ENCODE data around the gene ZNF165.

Gene ZNF165

DNA sequence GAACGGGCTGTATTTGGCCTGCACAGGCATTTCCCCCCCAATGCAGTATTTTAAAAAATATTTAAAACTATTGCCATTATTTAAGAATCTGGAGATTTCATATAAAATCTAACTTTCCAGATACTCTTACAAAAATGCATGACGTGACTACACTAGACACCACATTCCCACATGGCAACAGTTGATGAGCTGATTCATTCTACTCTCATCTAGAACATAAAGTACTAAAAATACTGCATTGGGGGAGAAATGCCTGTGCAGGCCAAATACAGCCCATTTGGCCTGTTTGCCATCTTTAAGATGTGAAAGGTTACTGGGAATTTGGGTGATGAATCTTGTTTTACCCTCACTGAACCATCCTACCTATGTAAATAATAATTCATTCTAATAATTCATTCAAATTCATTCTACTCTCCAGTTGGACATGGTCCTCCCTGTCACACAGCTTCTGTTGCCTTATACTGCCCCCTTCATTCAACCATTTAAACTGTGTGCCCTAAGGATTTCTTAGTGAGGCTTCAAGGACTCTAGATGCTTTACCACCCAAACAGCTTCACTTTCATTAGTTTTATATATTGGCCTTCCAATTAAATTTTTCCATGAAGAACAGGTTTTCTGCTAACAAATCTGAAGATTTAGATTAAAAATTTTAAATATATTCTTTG lies 37.1 kb downstream of the ZNF165 start:
- H3K9me3 ChIP-seq (ENCODE audit: control insufficient read depth, insufficient read depth, low read depth, low read length), result no peaks in the 10 kb centered on the region
- H3K27ac ChIP-seq (ENCODE audit: extremely low read depth, low read depth, low read length), result no peak overlapping the region
- POLR2A ChIA-PET, result no interaction called here
- TF ChIP-seq FEZF1 (tag by site-specific recombination; IDR thresholded peaks at IDR 0.05) (no peak), ZNF157 (tag by site-specific recombination; IDR thresholded peaks at IDR 0.05) (no peak), KLF8 (tag by site-specific recombination; IDR thresholded peaks at IDR 0.05) (no peak), ZSCAN30 (tag by site-specific recombination; IDR thresholded peaks at IDR 0.05) (no peak), ZNF423 (tag by site-specific recombination; IDR thresholded peaks at IDR 0.05) (no peak), BCL11B (tag by site-specific recombination; IDR thresholded peaks at IDR 0.05; ENCODE audit: low read depth) (no peak), ZNF76 (tag by site-specific recombination; IDR thresholded peaks at IDR 0.05; ENCODE audit: borderline replicate concordance, low read depth) (no peak), ZNF501 (tag by site-specific recombination; IDR thresholded peaks at IDR 0.05) (no peak), ZNF768 (tag by site-specific recombination; IDR thresholded peaks at IDR 0.05) (no peak), ZNF629 (tag by site-specific recombination; IDR thresholded peaks at IDR 0.05) (no peak), ZFP3 (tag by site-specific recombination; IDR thresholded peaks at IDR 0.05; ENCODE audit: low read depth) (no peak), ZNF23 (tag by site-specific recombination; IDR thresholded peaks at IDR 0.05; ENCODE audit: borderline replicate concordance) (no peak), ZNF596 (tag by site-specific recombination; IDR thresholded peaks at IDR 0.05) (no peak)
- TF ChIP-seq, protein P1, sequence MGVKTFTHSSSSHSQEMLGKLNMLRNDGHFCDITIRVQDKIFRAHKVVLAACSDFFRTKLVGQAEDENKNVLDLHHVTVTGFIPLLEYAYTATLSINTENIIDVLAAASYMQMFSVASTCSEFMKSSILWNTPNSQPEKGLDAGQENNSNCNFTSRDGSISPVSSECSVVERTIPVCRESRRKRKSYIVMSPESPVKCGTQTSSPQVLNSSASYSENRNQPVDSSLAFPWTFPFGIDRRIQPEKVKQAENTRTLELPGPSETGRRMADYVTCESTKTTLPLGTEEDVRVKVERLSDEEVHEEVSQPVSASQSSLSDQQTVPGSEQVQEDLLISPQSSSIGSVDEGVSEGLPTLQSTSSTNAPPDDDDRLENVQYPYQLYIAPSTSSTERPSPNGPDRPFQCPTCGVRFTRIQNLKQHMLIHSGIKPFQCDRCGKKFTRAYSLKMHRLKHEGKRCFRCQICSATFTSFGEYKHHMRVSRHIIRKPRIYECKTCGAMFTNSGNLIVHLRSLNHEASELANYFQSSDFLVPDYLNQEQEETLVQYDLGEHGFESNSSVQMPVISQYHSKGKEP (tag by site-specific recombination; IDR thresholded peaks at IDR 0.05), result no peak
- TF ChIP-seq, protein P2, sequence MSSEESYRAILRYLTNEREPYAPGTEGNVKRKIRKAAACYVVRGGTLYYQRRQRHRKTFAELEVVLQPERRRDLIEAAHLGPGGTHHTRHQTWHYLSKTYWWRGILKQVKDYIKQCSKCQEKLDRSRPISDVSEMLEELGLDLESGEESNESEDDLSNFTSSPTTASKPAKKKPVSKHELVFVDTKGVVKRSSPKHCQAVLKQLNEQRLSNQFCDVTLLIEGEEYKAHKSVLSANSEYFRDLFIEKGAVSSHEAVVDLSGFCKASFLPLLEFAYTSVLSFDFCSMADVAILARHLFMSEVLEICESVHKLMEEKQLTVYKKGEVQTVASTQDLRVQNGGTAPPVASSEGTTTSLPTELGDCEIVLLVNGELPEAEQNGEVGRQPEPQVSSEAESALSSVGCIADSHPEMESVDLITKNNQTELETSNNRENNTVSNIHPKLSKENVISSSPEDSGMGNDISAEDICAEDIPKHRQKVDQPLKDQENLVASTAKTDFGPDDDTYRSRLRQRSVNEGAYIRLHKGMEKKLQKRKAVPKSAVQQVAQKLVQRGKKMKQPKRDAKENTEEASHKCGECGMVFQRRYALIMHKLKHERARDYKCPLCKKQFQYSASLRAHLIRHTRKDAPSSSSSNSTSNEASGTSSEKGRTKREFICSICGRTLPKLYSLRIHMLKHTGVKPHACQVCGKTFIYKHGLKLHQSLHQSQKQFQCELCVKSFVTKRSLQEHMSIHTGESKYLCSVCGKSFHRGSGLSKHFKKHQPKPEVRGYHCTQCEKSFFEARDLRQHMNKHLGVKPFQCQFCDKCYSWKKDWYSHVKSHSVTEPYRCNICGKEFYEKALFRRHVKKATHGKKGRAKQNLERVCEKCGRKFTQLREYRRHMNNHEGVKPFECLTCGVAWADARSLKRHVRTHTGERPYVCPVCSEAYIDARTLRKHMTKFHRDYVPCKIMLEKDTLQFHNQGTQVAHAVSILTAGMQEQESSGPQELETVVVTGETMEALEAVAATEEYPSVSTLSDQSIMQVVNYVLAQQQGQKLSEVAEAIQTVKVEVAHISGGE (tag by site-specific recombination; conservative IDR thresholded peaks at IDR 0.05; ENCODE audit: low read depth), result no peak
- TF ChIP-seq, protein P3, sequence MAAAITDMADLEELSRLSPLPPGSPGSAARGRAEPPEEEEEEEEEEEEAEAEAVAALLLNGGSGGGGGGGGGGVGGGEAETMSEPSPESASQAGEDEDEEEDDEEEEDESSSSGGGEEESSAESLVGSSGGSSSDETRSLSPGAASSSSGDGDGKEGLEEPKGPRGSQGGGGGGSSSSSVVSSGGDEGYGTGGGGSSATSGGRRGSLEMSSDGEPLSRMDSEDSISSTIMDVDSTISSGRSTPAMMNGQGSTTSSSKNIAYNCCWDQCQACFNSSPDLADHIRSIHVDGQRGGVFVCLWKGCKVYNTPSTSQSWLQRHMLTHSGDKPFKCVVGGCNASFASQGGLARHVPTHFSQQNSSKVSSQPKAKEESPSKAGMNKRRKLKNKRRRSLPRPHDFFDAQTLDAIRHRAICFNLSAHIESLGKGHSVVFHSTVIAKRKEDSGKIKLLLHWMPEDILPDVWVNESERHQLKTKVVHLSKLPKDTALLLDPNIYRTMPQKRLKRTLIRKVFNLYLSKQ (tag by site-specific recombination; IDR thresholded peaks at IDR 0.05; ENCODE audit: borderline replicate concordance), result no peak
- TF ChIP-seq, protein P4, sequence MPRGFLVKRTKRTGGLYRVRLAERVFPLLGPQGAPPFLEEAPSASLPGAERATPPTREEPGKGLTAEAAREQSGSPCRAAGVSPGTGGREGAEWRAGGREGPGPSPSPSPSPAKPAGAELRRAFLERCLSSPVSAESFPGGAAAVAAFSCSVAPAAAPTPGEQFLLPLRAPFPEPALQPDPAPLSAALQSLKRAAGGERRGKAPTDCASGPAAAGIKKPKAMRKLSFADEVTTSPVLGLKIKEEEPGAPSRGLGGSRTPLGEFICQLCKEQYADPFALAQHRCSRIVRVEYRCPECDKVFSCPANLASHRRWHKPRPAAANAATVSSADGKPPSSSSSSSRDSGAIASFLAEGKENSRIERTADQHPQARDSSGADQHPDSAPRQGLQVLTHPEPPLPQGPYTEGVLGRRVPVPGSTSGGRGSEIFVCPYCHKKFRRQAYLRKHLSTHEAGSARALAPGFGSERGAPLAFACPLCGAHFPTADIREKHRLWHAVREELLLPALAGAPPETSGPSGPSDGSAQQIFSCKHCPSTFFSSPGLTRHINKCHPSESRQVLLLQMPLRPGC (tag by site-specific recombination; IDR thresholded peaks at IDR 0.05), result no peak
- TF ChIP-seq, protein P5, sequence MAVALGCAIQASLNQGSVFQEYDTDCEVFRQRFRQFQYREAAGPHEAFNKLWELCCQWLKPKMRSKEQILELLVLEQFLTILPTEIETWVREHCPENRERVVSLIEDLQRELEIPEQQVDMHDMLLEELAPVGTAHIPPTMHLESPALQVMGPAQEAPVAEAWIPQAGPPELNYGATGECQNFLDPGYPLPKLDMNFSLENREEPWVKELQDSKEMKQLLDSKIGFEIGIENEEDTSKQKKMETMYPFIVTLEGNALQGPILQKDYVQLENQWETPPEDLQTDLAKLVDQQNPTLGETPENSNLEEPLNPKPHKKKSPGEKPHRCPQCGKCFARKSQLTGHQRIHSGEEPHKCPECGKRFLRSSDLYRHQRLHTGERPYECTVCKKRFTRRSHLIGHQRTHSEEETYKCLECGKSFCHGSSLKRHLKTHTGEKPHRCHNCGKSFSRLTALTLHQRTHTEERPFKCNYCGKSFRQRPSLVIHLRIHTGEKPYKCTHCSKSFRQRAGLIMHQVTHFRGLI (tag by site-specific recombination; IDR thresholded peaks at IDR 0.05), result no peak
- TF ChIP-seq, protein P6, sequence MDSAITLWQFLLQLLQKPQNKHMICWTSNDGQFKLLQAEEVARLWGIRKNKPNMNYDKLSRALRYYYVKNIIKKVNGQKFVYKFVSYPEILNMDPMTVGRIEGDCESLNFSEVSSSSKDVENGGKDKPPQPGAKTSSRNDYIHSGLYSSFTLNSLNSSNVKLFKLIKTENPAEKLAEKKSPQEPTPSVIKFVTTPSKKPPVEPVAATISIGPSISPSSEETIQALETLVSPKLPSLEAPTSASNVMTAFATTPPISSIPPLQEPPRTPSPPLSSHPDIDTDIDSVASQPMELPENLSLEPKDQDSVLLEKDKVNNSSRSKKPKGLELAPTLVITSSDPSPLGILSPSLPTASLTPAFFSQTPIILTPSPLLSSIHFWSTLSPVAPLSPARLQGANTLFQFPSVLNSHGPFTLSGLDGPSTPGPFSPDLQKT (IDR thresholded peaks at IDR 0.05; ENCODE audit: borderline replicate concordance, low read depth, low read length), result no peak
- CTCF ChIA-PET, result interaction anchor here (0.7 to 1.7 kb wide), 5 partner anchors 13 to 223 kb away, joined by 3 to 4 read pairs (median 3); no protein-coding TSS in a partner anchor
- no peak overlapping the region for H3K4me3 ChIP-seq (ENCODE audit: low read depth, low read length)
- H3K36me3 ChIP-seq (ENCODE audit: control insufficient read depth in 2 of 2, insufficient read depth in 1 of 2, low read length in 2 of 2), result peaks cover 32 to 67% of the 10 kb centered on the region in 2 experiments
- no peaks in the 10 kb centered on the region for H3K4me1 ChIP-seq (ENCODE audit: control insufficient read depth, insufficient read depth, low read length)

All from HEK293 (cell line).